MM.1S (cell line): ENCODE data around the gene RABGEF1.
"Not testable (repeated sequence)": the region's sequence is repeated elsewhere in the genome, so short reads cannot be mapped to it uniquely, and the experiment has no call there.

ENCODE experiments used
- DNase-seq: peaks from one replicate; pipeline ENCODE4 v3.0.0-alpha.2; 2015
- H2AFZ ChIP-seq: fragments of 300-600 bp; sonication (generic); 2 replicates; pipeline ENCODE4 v1.6.0; 2016; ENCODE audit warnings: antibody characterized with exemption, low read length
- H3F3A ChIP-seq: fragments of 300-600 bp; sonication (generic); 2 replicates; pipeline ENCODE4 v1.6.1; 2016; ENCODE audit warnings: mild to moderate bottlenecking, antibody characterized with exemption, low read length, moderate library complexity, mixed read lengths; ENCODE audit not compliant: insufficient read depth
- H3K27ac ChIP-seq: fragments of 300-600 bp; sonication (generic); 2 replicates; pipeline ENCODE4 v1.5.1; 2016; ENCODE audit warnings: mild to moderate bottlenecking, low read length
- H3K27me3 ChIP-seq: fragments of 300-600 bp; sonication (generic); replicated peaks from 2 replicates; pipeline ENCODE4 v1.6.0; 2016; ENCODE audit warnings: low read length; ENCODE audit not compliant: insufficient read depth
- H3K36me3 ChIP-seq: fragments of 300-600 bp; sonication (generic); replicated peaks from 2 replicates; pipeline ENCODE4 v1.6.1; 2016; ENCODE audit warnings: mild to moderate bottlenecking, low read length, mixed read lengths; ENCODE audit not compliant: insufficient read depth
- H3K4me1 ChIP-seq: fragments of 300-600 bp; sonication (generic); 2 replicates; pipeline ENCODE4 v1.6.1; 2016; ENCODE audit warnings: low read length, mixed read lengths
- H3K4me2 ChIP-seq: fragments of 300-600 bp; sonication (generic); 2 replicates; pipeline ENCODE4 v1.6.0; 2016; ENCODE audit warnings: low read depth, low read length
- H3K4me3 ChIP-seq: fragments of 300-600 bp; sonication (generic); 2 replicates; pipeline ENCODE4 v1.5.1; 2016; ENCODE audit warnings: low read length, mixed read lengths
- H3K79me2 ChIP-seq: fragments of 300-600 bp; sonication (generic); 2 replicates; pipeline ENCODE4 v1.6.1; 2016; ENCODE audit warnings: mixed run types, low read length, mixed read lengths
- H3K9ac ChIP-seq: fragments of 300-600 bp; sonication (generic); 2 replicates; pipeline ENCODE4 v1.6.1; 2016; ENCODE audit warnings: low read length, mixed read lengths
- H3K9me2 ChIP-seq: fragments of 300-600 bp; sonication (generic); replicated peaks from 2 replicates; pipeline ENCODE4 v1.6.1; 2016; ENCODE audit warnings: mild to moderate bottlenecking, low read length, mixed read lengths; ENCODE audit not compliant: insufficient read depth
- H3K9me3 ChIP-seq: fragments of 300-600 bp; sonication (generic); replicated peaks from 2 replicates; pipeline ENCODE4 v1.6.1; 2016; ENCODE audit warnings: mild to moderate bottlenecking, low read length, mixed read lengths; ENCODE audit not compliant: insufficient read depth
- H4K20me1 ChIP-seq: fragments of 300-600 bp; sonication (generic); 2 replicates; pipeline ENCODE4 v1.6.1; 2016; ENCODE audit warnings: mild to moderate bottlenecking, low read length, moderate library complexity, mixed read lengths; ENCODE audit not compliant: insufficient read depth
- EZH2 ChIP-seq: fragments of 300-600 bp; sonication (generic); optimal IDR thresholded peaks from 2 replicates; pipeline ENCODE3; 2017; ENCODE audit warnings: low read depth, mild to moderate bottlenecking, antibody characterized with exemption, low read length, mixed read lengths
- EZH2phosphoT487 ChIP-seq: fragments of 300-600 bp; sonication (generic); IDR thresholded peaks from 2 replicates; pipeline ENCODE4 v1.6.1; 2018; ENCODE audit warnings: antibody characterized with exemption, low read length
- TF ChIP-seq, protein P1 (sequence below): fragments of 300-600 bp; sonication (generic); IDR thresholded peaks from 2 replicates; pipeline ENCODE4 v1.5.1; 2016; ENCODE audit warnings: antibody characterized with exemption, low read length, mixed read lengths

The RABGEF1 gene

DNA sequence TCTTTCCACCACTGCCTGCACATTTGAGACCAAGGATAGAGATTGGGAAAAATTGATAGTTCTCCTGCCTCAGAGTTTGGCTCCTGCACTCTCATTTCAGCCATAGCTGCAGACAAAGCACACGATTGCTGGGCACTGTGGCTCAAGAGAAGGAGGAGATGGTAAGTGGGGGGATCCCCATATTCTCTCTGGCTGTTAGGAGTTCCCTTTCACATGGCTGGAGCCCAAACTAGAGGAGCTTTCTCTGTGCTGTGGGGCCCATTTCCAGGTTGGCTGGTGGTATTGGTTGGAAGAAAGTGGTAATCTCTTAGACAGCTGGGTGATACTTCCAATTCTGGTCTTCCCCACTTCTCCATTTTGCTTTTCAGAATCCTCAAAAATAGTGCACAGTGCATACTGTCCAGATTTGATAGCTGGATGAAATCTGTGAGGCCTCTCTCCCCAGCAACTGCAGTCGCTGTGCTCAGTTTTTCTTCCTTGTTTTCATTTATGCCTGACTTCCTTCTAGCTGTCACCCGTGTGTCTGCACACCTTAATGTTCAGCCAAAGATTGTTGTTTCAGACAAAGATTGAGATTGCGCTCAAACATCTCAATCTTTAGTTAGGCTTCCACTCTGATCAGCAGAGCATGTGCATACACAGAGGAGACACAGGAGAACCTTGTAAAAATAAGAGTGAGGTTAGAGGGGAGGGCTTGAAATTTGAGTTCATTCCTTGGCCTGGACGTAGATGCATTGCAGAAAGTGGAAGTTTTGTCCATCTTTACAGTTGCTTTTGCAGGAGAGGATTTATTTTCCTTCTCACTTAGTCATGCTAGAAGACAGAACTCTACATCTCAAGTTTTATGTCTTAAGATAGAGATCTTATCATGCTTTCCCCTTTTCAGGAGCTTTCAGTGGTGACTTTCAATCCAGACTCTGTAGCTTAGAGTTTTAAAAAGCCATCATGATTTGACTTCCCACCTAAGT lies 28.6 kb downstream of the RABGEF1 start:
- H3K27me3 ChIP-seq = no peaks in the 10 kb centered on the region
- no peak for TF ChIP-seq EZH2
- no peak for TF ChIP-seq EZH2phosphoT487
- TF ChIP-seq, protein P1, sequence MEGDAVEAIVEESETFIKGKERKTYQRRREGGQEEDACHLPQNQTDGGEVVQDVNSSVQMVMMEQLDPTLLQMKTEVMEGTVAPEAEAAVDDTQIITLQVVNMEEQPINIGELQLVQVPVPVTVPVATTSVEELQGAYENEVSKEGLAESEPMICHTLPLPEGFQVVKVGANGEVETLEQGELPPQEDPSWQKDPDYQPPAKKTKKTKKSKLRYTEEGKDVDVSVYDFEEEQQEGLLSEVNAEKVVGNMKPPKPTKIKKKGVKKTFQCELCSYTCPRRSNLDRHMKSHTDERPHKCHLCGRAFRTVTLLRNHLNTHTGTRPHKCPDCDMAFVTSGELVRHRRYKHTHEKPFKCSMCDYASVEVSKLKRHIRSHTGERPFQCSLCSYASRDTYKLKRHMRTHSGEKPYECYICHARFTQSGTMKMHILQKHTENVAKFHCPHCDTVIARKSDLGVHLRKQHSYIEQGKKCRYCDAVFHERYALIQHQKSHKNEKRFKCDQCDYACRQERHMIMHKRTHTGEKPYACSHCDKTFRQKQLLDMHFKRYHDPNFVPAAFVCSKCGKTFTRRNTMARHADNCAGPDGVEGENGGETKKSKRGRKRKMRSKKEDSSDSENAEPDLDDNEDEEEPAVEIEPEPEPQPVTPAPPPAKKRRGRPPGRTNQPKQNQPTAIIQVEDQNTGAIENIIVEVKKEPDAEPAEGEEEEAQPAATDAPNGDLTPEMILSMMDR = no peak
- peaks cover 31% of the 10 kb centered on the region for H3K79me2 ChIP-seq
- H3K4me2 ChIP-seq = no peak overlapping the region
- no peak overlapping the region for H3K27ac ChIP-seq
- H3K4me3 ChIP-seq = no peak overlapping the region
- no peak overlapping the region for H2AFZ ChIP-seq
- no peak for DNase-seq
- no peaks in the 10 kb centered on the region for H3F3A ChIP-seq
- H4K20me1 ChIP-seq = peaks cover 4% of the 10 kb centered on the region; the same call in 1 of the 2 replicates
- H3K4me1 ChIP-seq = no peaks in the 10 kb centered on the region
- H3K9ac ChIP-seq = no peak overlapping the region
- no peaks in the 10 kb centered on the region for H3K36me3 ChIP-seq
- no peaks in the 10 kb centered on the region for H3K9me3 ChIP-seq
- no peaks in the 10 kb centered on the region for H3K9me2 ChIP-seq

- DNase-seq = no peak
- Histone ChIP-seq H3K9ac (no peak overlapping the region), H4K20me1 (peaks cover 4% of the 10 kb centered on the region; the same call in 1 of the 2 replicates), H3F3A (no peaks in the 10 kb centered on the region), H3K4me2 (no peak overlapping the region), H2AFZ (no peak overlapping the region), H3K27me3 (no peaks in the 10 kb centered on the region), H3K9me3 (no peaks in the 10 kb centered on the region), H3K4me3 (no peak overlapping the region), H3K4me1 (no peaks in the 10 kb centered on the region), H3K9me2 (no peaks in the 10 kb centered on the region), H3K36me3 (no peaks in the 10 kb centered on the region), H3K27ac (no peak overlapping the region), H3K79me2 (peaks cover 27% of the 10 kb centered on the region)
- TF ChIP-seq EZH2 (no peak), EZH2phosphoT487 (no peak)
- TF ChIP-seq, protein P1 = no peak
Measured at GRCh38 chr7:66769833-66770512, 29.4 kb downstream of the RABGEF1 start.

DNA sequence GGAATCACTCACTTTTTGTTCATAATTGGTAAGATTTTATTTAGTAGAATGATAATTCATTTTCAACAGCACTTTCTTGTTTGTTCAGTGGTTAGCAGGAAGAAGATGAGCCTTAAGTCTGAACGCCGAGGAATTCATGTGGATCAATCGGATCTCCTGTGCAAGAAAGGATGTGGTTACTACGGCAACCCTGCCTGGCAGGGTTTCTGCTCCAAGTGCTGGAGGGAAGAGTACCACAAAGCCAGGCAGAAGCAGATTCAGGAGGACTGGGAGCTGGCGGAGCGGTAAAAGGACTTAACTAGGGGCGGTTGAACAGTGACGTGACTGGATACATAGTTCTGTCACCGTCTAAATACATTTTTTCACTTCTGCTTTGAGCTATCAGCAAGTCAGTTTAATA lies 31.3 kb downstream of the RABGEF1 start:
- Histone ChIP-seq H2AFZ (no peak overlapping the region), H3K27me3 (no peaks in the 10 kb centered on the region), H4K20me1 (peaks cover 4% of the 10 kb centered on the region; the same call in 1 of the 2 replicates), H3K36me3 (no peaks in the 10 kb centered on the region), H3K79me2 (peaks cover 19% of the 10 kb centered on the region), H3K9me2 (no peaks in the 10 kb centered on the region), H3F3A (no peaks in the 10 kb centered on the region), H3K4me3 (no peak overlapping the region), H3K9me3 (no peaks in the 10 kb centered on the region), H3K9ac (no peak overlapping the region), H3K4me1 (no peaks in the 10 kb centered on the region), H3K27ac (no peak overlapping the region), H3K4me2 (no peak overlapping the region)
- no peak for DNase-seq
- TF ChIP-seq, protein P1 = no peak

GRCh38 chr7:66773744-66774143 lies 33.2 kb downstream of the RABGEF1 start:
- H3K9ac ChIP-seq, H3K4me3 ChIP-seq, H3K9me2 ChIP-seq, H3F3A ChIP-seq, H3K36me3 ChIP-seq, DNase-seq, H2AFZ ChIP-seq, H3K4me2 ChIP-seq, H3K27ac ChIP-seq, H3K4me1 ChIP-seq, H3K9me3 ChIP-seq, H4K20me1 ChIP-seq, H3K27me3 ChIP-seq: not testable (repeated sequence)
- peaks cover 14% of the 10 kb centered on the region for H3K79me2 ChIP-seq

DNA sequence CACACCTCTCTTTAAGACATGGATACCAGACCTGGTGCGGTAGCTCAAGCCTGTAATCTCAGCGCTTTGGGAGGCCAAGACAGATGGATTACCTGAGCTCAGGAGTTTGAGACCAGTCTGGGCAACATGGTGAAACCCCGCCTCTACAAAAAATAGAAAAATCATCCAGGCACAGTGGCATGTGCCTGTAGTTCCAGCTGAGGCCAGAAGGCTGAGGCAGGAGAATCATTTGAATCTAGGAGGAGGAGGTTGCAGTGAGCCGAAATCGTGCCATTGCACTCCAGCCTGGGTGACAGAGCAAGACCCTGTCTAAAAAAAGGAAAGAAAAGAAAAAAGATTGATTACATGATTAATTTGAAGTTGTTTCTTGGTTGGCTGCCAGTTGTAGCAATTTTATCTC lies 35.9 kb downstream of the RABGEF1 start:
- not testable (repeated sequence) for H3K4me2 ChIP-seq, H3K4me3 ChIP-seq, H3K27ac ChIP-seq, H3K9ac ChIP-seq, H3K9me2 ChIP-seq, H4K20me1 ChIP-seq, DNase-seq, H3F3A ChIP-seq, H3K36me3 ChIP-seq, H3K9me3 ChIP-seq, H3K79me2 ChIP-seq, H3K27me3 ChIP-seq, H2AFZ ChIP-seq, H3K4me1 ChIP-seq
